Stimulated activated CD8-positive, alpha-beta memory T cell treated with anti-CD3 and anti-CD28 coated beads, Interleukin-15, amount 100 ng/mL, for 48 hours (primary cell): ENCODE data around the gene UNC93B1.

Experiments used
- DNase-seq, 2 donors: peaks; one replicate each; pipeline ENCODE4 v3.0.0-alpha.2; 2020; ENCODE audit warnings: low read depth in 2 of 2

UNC93B1 gene

GRCh38 chr11:68040101-68040956 is 36.4 kb upstream of the UNC93B1 start:
- no peak for DNase-seq

- DNase-seq: no peak
Measured at GRCh38 chr11:68039526-68040086, 35.7 kb upstream of the UNC93B1 start.

- peak; percentile 45 to 58 for DNase-seq
Measured at GRCh38 chr11:68038718-68039525, 35.0 kb upstream of the UNC93B1 start, which contains the start of gene TCIRG1. Gene TCIRG1, plus strand, starts transcription at chr11:68039025. Its CDS starts 2,247 bp downstream, at chr11:68041272.

GRCh38 chr11:68038226-68038717 is 34.4 kb upstream of the UNC93B1 start:
- DNase-seq: no peak

GRCh38 chr11:68037411-68038225 is 33.7 kb upstream of the UNC93B1 start:
- no peak for DNase-seq

- no peak for DNase-seq
Measured at GRCh38 chr11:68036717-68037239, 32.9 kb upstream of the UNC93B1 start.

GRCh38 chr11:68036141-68036716 is 32.3 kb upstream of the UNC93B1 start:
- no peak for DNase-seq

- no peak for DNase-seq
Measured at GRCh38 chr11:68035266-68035876, 31.5 kb upstream of the UNC93B1 start.

GRCh38 chr11:68033708-68034045 is 29.8 kb upstream of the UNC93B1 start:
- no peak for DNase-seq

GRCh38 chr11:68032997-68033707 is 29.3 kb upstream of the UNC93B1 start:
- no peak for DNase-seq

GRCh38 chr11:68032003-68032402 is 28.1 kb upstream of the UNC93B1 start:
- DNase-seq: no peak

- DNase-seq: no peak
Measured at GRCh38 chr11:68031144-68031464, 27.2 kb upstream of the UNC93B1 start.

GRCh38 chr11:68030318-68031143 is 26.6 kb upstream of the UNC93B1 start, which contains the start of gene NDUFS8:
Gene NDUFS8, plus strand, starts transcription at chr11:68030681. Its CDS starts 1,471 bp downstream, at chr11:68032152.
- DNase-seq: peak; percentile 88 to 93

GRCh38 chr11:68028802-68029545 is 25.1 kb upstream of the UNC93B1 start:
- DNase-seq: no peak

- no peak for DNase-seq
Measured at GRCh38 chr11:68027667-68028066, 23.8 kb upstream of the UNC93B1 start.

GRCh38 chr11:68026391-68027105 is 22.7 kb upstream of the UNC93B1 start:
- no peak for DNase-seq

- DNase-seq: no peak
Measured at GRCh38 chr11:68025047-68025446, 21.1 kb upstream of the UNC93B1 start.
